Liver (tissue), 9 donors: ENCODE measurements around the gene EHD4. TPM values are rescaled to one million over a fixed set of nuclear protein-coding genes. Genes with fewer than 3 reads are reported as not detected.

Experiments used
- DNase-seq: peaks from one replicate; pipeline ENCODE4 v3.0.0-alpha.2; 2017; ENCODE audit warnings: low spot score
- H3K27ac ChIP-seq, 2 donors: one replicate each; pipeline ENCODE4 v1.7.0; 2013; ENCODE audit warnings: inconsistent platforms in 2 of 2, low read length in 2 of 2, control low read depth in 1 of 2, low read depth in 1 of 2, mild to moderate bottlenecking in 1 of 2
- H3K27me3 ChIP-seq, 4 donors: one replicate each; pipeline versions ENCODE4 v1.6.1 to v1.7.0; 2013; ENCODE audit warnings: low read length in 3 of 4, inconsistent platforms in 1 of 4, mild to moderate bottlenecking in 1 of 4, moderate library complexity in 1 of 4; ENCODE audit not compliant: control insufficient read depth in 4 of 4, insufficient read depth in 4 of 4
- H3K36me3 ChIP-seq, 4 donors: one replicate each; pipeline versions ENCODE4 v1.6.1 to v1.7.0; 2013; ENCODE audit warnings: low read length in 3 of 4, mild to moderate bottlenecking in 3 of 4, low read depth in 1 of 4, moderate library complexity in 1 of 4; ENCODE audit not compliant: control insufficient read depth in 4 of 4, insufficient read depth in 3 of 4
- H3K4me1 ChIP-seq, 4 donors: one replicate each; pipeline versions ENCODE4 v1.6.1 to v1.7.0; 2013; ENCODE audit warnings: low read length in 3 of 4, mild to moderate bottlenecking in 3 of 4, moderate library complexity in 1 of 4; ENCODE audit not compliant: control insufficient read depth in 4 of 4, insufficient read depth in 4 of 4
- H3K4me3 ChIP-seq, 3 donors: one replicate each; pipeline versions ENCODE4 v1.6.1 to v1.7.0; 2013; ENCODE audit warnings: low read length in 3 of 3, control low read depth in 1 of 3, low read depth in 1 of 3, mild to moderate bottlenecking in 1 of 3
- H3K9ac ChIP-seq, 2 donors: one replicate each; pipeline ENCODE4 v1.7.0; 2013; ENCODE audit warnings: low read length in 2 of 2, mild to moderate bottlenecking in 2 of 2, moderate library complexity in 2 of 2, control low read depth in 1 of 2, low read depth in 1 of 2
- H3K9me3 ChIP-seq, 4 donors: one replicate each; pipeline versions ENCODE4 v1.6.1 to v1.7.0; 2013; ENCODE audit warnings: low read length in 3 of 4; ENCODE audit not compliant: control insufficient read depth in 4 of 4
- ATF3 ChIP-seq: IDR thresholded peaks from 2 replicates; pipeline ENCODE4 v1.6.1; 2016; ENCODE audit warnings: antibody characterized with exemption
- EGR1 ChIP-seq, 2 donors: IDR thresholded peaks; 2 replicates each; pipeline ENCODE4 v1.6.1; 2016 to 2018; ENCODE audit warnings: antibody characterized with exemption in 2 of 2, low read depth in 2 of 2
- FOXA2 ChIP-seq: IDR thresholded peaks from 2 replicates; pipeline ENCODE4 v1.6.1; 2016; ENCODE audit warnings: antibody characterized with exemption
- GABPA ChIP-seq, 2 donors: IDR thresholded peaks in 1 of 2; conservative IDR thresholded peaks in 1 of 2; 2 replicates each; pipeline ENCODE4 v1.6.1; 2016; ENCODE audit warnings: antibody characterized with exemption in 2 of 2, mild to moderate bottlenecking in 1 of 2, moderate library complexity in 1 of 2
- JUND ChIP-seq, 2 donors: IDR thresholded peaks; 2 replicates each; pipeline ENCODE4 v1.6.1; 2016; ENCODE audit warnings: antibody characterized with exemption in 2 of 2
- NR2F2 ChIP-seq: IDR thresholded peaks from 2 replicates; pipeline ENCODE4 v1.6.1; 2016; ENCODE audit warnings: antibody characterized with exemption
- RAD21 ChIP-seq, 2 donors: IDR thresholded peaks; 2 replicates each; pipeline ENCODE4 v1.6.1; 2016; ENCODE audit warnings: antibody characterized with exemption in 2 of 2, mild to moderate bottlenecking in 2 of 2
- RXRA ChIP-seq, 2 donors: IDR thresholded peaks; 2 replicates each; pipeline ENCODE4 v1.6.1; 2017 to 2018; ENCODE audit warnings: antibody characterized with exemption in 2 of 2, mild to moderate bottlenecking in 1 of 2
- SP1 ChIP-seq: IDR thresholded peaks from 2 replicates; pipeline ENCODE4 v1.6.1; 2018; ENCODE audit warnings: antibody characterized with exemption, mild to moderate bottlenecking
- TAF1 ChIP-seq: conservative IDR thresholded peaks from 2 replicates; pipeline ENCODE4 v1.6.1; 2016; ENCODE audit warnings: antibody characterized with exemption, mild to moderate bottlenecking
- YY1 ChIP-seq: IDR thresholded peaks from 2 replicates; pipeline ENCODE4 v1.6.1; 2016; ENCODE audit warnings: antibody characterized with exemption, mild to moderate bottlenecking
- WGBS: extraction: QIAGEN DNeasy Blood & Tissue Kit; methylation state at CpG from one replicate; pipeline ENCODE4 v1.1.7; 2013; 5-methylcytosine and 5-hydroxymethylcytosine counted together
- polyA plus RNA-seq, 2 donors: library from polyadenylated mRNA; stranded (reverse) in 1 of 2; unstranded in 1 of 2; fragments of 200-250 nt in 1 of 2; fragments of >200 nt in 1 of 2; fragmentation: Nextera tagmentation in 1 of 2; extraction: Ambion mirVana in 1 of 2; gene quantifications; one replicate each; pipeline versions ENCODE4 v1.2.1 to v1.2.3, GENCODE V29; 2013 to 2015
- total RNA-seq, 2 donors: library from RNA; depleted of rRNA; stranded (reverse); fragments of >200 nt; gene quantifications; one replicate each; pipeline ENCODE4 v1.2.3, GENCODE V29; 2014
- TF ChIP-seq, protein P1 (sequence below): fragments of 150-350 bp; IDR thresholded peaks from 2 replicates; pipeline ENCODE4 v1.5.1; 2017; ENCODE audit warnings: improper control_type of control experiment, low read depth, low read length; ENCODE audit not compliant: missing input control
- TF ChIP-seq, protein P2 (sequence below): IDR thresholded peaks from 2 replicates; pipeline ENCODE4 v1.6.1; 2016; ENCODE audit warnings: antibody characterized with exemption
- TF ChIP-seq, protein P3 (sequence below): IDR thresholded peaks from 2 replicates; pipeline ENCODE4 v1.6.1; 2016; ENCODE audit warnings: antibody characterized with exemption
- donor health status: healthy.
- donor health status: healthy.
- donor health status: healthy.
- donor health status: healthy.
- donor health status: healthy.

Gene EHD4
- total and polyA plus RNA-seq, 4 donors, result 3.3 to 10.0 (median 6.2) TPM

- TF ChIP-seq, protein P1, sequence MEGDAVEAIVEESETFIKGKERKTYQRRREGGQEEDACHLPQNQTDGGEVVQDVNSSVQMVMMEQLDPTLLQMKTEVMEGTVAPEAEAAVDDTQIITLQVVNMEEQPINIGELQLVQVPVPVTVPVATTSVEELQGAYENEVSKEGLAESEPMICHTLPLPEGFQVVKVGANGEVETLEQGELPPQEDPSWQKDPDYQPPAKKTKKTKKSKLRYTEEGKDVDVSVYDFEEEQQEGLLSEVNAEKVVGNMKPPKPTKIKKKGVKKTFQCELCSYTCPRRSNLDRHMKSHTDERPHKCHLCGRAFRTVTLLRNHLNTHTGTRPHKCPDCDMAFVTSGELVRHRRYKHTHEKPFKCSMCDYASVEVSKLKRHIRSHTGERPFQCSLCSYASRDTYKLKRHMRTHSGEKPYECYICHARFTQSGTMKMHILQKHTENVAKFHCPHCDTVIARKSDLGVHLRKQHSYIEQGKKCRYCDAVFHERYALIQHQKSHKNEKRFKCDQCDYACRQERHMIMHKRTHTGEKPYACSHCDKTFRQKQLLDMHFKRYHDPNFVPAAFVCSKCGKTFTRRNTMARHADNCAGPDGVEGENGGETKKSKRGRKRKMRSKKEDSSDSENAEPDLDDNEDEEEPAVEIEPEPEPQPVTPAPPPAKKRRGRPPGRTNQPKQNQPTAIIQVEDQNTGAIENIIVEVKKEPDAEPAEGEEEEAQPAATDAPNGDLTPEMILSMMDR, result no peak
Measured at GRCh38 chr15:42012928-42013482, 40.6 kb upstream of the EHD4 start (continued).

- TF ChIP-seq TAF1, result no peak
- TF ChIP-seq JUND (IDR thresholded peaks at IDR 0.05), result no peak
- TF ChIP-seq ATF3, result no peak
- no peak for TF ChIP-seq RAD21 (IDR thresholded peaks at IDR 0.05)
- TF ChIP-seq FOXA2, result no peak
- WGBS, result 26% methylated on average over 2 of the region's 2 CpGs
- H3K27ac ChIP-seq, result no peak overlapping the region
Measured at GRCh38 chr15:42012241-42012640, 39.9 kb upstream of the EHD4 start.

GRCh38 chr15:42011074-42011473, 38.7 kb upstream of the EHD4 start:
- no peaks in the 10 kb centered on the region for H3K9me3 ChIP-seq
- no peak for DNase-seq
- H3K27me3 ChIP-seq, result no peaks in the 10 kb centered on the region
- TF ChIP-seq GABPA (IDR thresholded peaks at IDR 0.05 in 1 of 2, conservative IDR thresholded peaks at IDR 0.05 in 1 of 2), result no peak
- WGBS, result 94% methylated on average over 7 of the region's 7 CpGs
- no peaks in the 10 kb centered on the region for H3K4me1 ChIP-seq
- no peak overlapping the region for H3K4me3 ChIP-seq
- H3K36me3 ChIP-seq, result no peaks in the 10 kb centered on the region
- H3K9ac ChIP-seq, result no peak overlapping the region
- no peak overlapping the region for H3K27ac ChIP-seq

More at GRCh38 chr15:42012241-42012640, 39.9 kb upstream of the EHD4 start:
- H3K9me3 ChIP-seq, result no peaks in the 10 kb centered on the region
- no peak overlapping the region for H3K4me3 ChIP-seq
- no peak overlapping the region for H3K9ac ChIP-seq
- H3K27me3 ChIP-seq, result no peaks in the 10 kb centered on the region
- H3K36me3 ChIP-seq, result no peaks in the 10 kb centered on the region
- H3K4me1 ChIP-seq, result no peaks in the 10 kb centered on the region
- DNase-seq, result no peak

- no peaks in the 10 kb centered on the region for H3K27me3 ChIP-seq
- DNase-seq, result no peak
- no peaks in the 10 kb centered on the region for H3K9me3 ChIP-seq
- H3K9ac ChIP-seq, result no peak overlapping the region
- H3K4me3 ChIP-seq, result no peak overlapping the region
- WGBS, result 77% methylated on average over 1 of the region's 1 CpG
- no peak for TF ChIP-seq ATF3
- no peak for TF ChIP-seq RAD21 (IDR thresholded peaks at IDR 0.05)
- TF ChIP-seq YY1, result no peak
- TF ChIP-seq, protein P2, sequence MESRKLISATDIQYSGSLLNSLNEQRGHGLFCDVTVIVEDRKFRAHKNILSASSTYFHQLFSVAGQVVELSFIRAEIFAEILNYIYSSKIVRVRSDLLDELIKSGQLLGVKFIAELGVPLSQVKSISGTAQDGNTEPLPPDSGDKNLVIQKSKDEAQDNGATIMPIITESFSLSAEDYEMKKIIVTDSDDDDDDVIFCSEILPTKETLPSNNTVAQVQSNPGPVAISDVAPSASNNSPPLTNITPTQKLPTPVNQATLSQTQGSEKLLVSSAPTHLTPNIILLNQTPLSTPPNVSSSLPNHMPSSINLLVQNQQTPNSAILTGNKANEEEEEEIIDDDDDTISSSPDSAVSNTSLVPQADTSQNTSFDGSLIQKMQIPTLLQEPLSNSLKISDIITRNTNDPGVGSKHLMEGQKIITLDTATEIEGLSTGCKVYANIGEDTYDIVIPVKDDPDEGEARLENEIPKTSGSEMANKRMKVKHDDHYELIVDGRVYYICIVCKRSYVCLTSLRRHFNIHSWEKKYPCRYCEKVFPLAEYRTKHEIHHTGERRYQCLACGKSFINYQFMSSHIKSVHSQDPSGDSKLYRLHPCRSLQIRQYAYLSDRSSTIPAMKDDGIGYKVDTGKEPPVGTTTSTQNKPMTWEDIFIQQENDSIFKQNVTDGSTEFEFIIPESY, result no peak
- no peak for TF ChIP-seq NR2F2
- no peak for TF ChIP-seq RXRA (IDR thresholded peaks at IDR 0.05)
- no peak for TF ChIP-seq GABPA (IDR thresholded peaks at IDR 0.05 in 1 of 2, conservative IDR thresholded peaks at IDR 0.05 in 1 of 2)
- TF ChIP-seq FOXA2, result no peak
- TF ChIP-seq JUND (IDR thresholded peaks at IDR 0.05), result no peak
- TF ChIP-seq EGR1 (IDR thresholded peaks at IDR 0.05; ENCODE audit: low read depth in 2 of 2), result no peak
- TF ChIP-seq, protein P3, sequence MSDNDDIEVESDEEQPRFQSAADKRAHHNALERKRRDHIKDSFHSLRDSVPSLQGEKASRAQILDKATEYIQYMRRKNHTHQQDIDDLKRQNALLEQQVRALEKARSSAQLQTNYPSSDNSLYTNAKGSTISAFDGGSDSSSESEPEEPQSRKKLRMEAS, result no peak
- TF ChIP-seq SP1, result no peak
- no peaks in the 10 kb centered on the region for H3K4me1 ChIP-seq
- no peak overlapping the region for H3K27ac ChIP-seq
- H3K36me3 ChIP-seq, result no peaks in the 10 kb centered on the region
Measured at GRCh38 chr15:42010434-42010833, 38.1 kb upstream of the EHD4 start.
